Colonic mucosa (tissue), 4 donors: ENCODE results near the gene USH2A. TPM values are rescaled to one million over a fixed set of nuclear protein-coding genes. Genes with fewer than 3 reads are reported as not detected.

ENCODE experiments used
- DNase-seq: peaks from one replicate; pipeline ENCODE4 v3.0.0-alpha.2; 2020
- H3K27ac ChIP-seq: fragments of 200-600 bp; one replicate; pipeline ENCODE4 v1.8.0; 2021
- H3K27me3 ChIP-seq: fragments of 200-600 bp; one replicate; pipeline ENCODE4 v1.8.0; 2021
- H3K36me3 ChIP-seq: fragments of 200-600 bp; one replicate; pipeline ENCODE4 v1.8.0; 2021
- H3K4me1 ChIP-seq: fragments of 200-600 bp; one replicate; pipeline ENCODE4 v1.8.0; 2021; ENCODE audit warnings: mild to moderate bottlenecking
- H3K4me3 ChIP-seq: fragments of 200-600 bp; one replicate; pipeline ENCODE4 v1.8.0; 2021
- H3K9ac ChIP-seq, 2 donors: one replicate each; pipeline ENCODE4 v1.7.0; 2013; ENCODE audit warnings: control low read depth in 2 of 2, low read depth in 2 of 2, low read length in 2 of 2
- H3K9me3 ChIP-seq: fragments of 200-600 bp; one replicate; pipeline ENCODE4 v1.8.0; 2021
- intact Hi-C: fragments of 100-400 bp; cut with DNase I; formaldehyde crosslinking; loops from one replicate; pipeline ENCODE4 v1.14.1; 2022
- total RNA-seq, 2 donors: library from RNA; stranded (reverse); fragmentation: NEBNext Ultra II Directional in 1 of 2; extraction: Animal tissue kit (Norgen Biotek cat#: 25700) in 1 of 2; gene quantifications; one replicate each; pipeline ENCODE4 v1.2.1, GENCODE V29; 2021
- TF ChIP-seq, protein P1 (sequence below): fragments of 200-600 bp; IDR thresholded peaks from one replicate; pipeline ENCODE4 v1.8.0; 2022; ENCODE audit warnings: antibody characterized with exemption, mild to moderate bottlenecking
- donor health status: healthy.
- donor health status: DM: no; HTN: no; CAD: no.
- donor health status: DM: no; HTN: no; CAD: no.

USH2A gene
- total RNA-seq, 2 donors from 2014 or later = 0.02 TPM; not detected in 1

DNA sequence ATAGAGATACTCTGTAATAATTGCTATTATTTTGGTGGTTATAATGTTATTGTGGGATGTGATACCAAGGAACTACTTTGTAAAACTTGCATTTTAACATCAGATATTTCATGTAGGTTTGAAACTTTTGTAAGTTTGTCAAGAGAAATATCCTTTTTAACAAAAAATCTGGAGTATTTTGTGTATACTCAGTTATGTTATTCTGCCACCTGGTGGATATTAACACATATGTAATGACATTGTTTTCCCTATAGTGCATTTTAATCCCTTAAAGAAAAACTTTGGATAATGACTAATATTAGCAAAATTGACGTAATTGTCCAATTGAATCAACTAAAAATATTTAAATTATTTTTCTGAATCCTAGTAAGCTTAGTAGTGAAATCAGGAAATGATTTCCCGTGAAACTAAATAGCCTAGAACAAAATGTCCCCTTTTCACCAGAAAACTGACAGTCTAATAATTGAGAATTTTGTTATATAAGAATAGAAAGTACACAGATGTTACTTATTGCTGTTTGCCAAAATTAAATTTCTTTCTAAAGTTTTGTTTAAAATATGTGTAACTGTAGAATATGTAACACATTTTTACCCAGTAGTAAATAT is 816.6 kb downstream of the USH2A start:
- TF ChIP-seq, protein P1, sequence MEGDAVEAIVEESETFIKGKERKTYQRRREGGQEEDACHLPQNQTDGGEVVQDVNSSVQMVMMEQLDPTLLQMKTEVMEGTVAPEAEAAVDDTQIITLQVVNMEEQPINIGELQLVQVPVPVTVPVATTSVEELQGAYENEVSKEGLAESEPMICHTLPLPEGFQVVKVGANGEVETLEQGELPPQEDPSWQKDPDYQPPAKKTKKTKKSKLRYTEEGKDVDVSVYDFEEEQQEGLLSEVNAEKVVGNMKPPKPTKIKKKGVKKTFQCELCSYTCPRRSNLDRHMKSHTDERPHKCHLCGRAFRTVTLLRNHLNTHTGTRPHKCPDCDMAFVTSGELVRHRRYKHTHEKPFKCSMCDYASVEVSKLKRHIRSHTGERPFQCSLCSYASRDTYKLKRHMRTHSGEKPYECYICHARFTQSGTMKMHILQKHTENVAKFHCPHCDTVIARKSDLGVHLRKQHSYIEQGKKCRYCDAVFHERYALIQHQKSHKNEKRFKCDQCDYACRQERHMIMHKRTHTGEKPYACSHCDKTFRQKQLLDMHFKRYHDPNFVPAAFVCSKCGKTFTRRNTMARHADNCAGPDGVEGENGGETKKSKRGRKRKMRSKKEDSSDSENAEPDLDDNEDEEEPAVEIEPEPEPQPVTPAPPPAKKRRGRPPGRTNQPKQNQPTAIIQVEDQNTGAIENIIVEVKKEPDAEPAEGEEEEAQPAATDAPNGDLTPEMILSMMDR = peak; percentile 39
- no peak for DNase-seq
- Histone ChIP-seq H3K36me3 (no peaks in the 10 kb centered on the region), H3K27me3 (no peaks in the 10 kb centered on the region), H3K9me3 (no peaks in the 10 kb centered on the region), H3K27ac (no peak overlapping the region), H3K4me1 (no peaks in the 10 kb centered on the region), H3K9ac (no peak overlapping the region), H3K4me3 (no peak overlapping the region)
- intact Hi-C loops = no loop called here

DNA sequence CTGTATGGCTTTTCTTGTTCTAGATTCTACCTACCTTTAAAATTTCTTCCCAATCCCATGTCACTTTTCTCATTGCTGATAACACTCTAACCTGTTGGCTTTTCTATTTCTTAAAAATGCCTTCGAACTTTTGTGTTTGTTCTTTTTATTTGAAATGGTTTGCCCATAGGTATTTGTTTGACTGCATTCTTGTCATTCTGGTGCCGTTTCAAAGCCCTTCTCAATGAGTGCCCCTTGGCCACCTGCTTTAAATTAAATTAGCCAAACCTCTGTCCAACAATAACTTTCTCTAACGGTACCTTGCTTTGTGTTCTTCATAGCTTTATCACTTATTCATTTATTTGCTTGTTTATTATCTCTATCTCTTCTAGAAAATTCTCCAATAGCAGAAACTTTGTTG is 817.2 kb downstream of the USH2A start:
- TF ChIP-seq, protein P1 = no peak
- Histone ChIP-seq H3K4me3 (no peak overlapping the region), H3K4me1 (no peaks in the 10 kb centered on the region), H3K27me3 (no peaks in the 10 kb centered on the region), H3K36me3 (no peaks in the 10 kb centered on the region), H3K9me3 (no peaks in the 10 kb centered on the region), H3K27ac (no peak overlapping the region), H3K9ac (no peak overlapping the region)
- no peak for DNase-seq
- intact Hi-C loops = no loop called here

DNA sequence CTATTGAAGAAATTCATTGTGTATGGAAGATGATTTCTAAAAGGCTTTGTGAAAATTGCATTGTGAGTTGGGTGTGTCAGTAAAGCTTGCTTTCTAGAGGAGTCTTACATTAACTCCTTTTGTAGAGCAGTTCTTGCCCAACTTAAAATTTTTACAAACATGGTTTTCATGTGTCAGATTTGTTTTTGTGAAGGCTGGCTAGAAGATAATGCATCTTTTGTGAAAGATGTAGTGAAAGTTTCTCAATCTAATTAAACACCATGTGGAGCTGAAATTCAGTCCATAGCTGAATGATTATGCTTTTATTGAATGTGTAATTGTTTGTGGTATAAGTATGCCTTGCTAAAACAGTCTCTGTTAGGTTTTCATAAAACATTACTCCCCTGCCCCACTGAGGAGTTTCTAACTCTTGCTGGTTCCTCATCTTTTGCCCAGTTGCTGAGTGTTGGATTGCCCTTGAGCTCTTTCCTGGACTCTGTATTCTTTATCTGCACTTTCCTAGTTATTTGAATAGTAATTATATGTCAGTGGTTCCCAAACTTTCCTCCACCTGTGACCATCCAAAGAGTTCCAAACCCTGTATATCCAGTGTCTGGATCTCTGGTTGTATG is 818.1 kb downstream of the USH2A start:
- no peak overlapping the region for H3K9ac ChIP-seq
- H3K36me3 ChIP-seq = no peaks in the 10 kb centered on the region
- TF ChIP-seq, protein P1 = no peak
- H3K27ac ChIP-seq = no peak overlapping the region
- intact Hi-C loops = no loop called here
- no peaks in the 10 kb centered on the region for H3K27me3 ChIP-seq
- DNase-seq = no peak
- no peaks in the 10 kb centered on the region for H3K9me3 ChIP-seq
- no peak overlapping the region for H3K4me3 ChIP-seq
- H3K4me1 ChIP-seq = no peaks in the 10 kb centered on the region

DNA sequence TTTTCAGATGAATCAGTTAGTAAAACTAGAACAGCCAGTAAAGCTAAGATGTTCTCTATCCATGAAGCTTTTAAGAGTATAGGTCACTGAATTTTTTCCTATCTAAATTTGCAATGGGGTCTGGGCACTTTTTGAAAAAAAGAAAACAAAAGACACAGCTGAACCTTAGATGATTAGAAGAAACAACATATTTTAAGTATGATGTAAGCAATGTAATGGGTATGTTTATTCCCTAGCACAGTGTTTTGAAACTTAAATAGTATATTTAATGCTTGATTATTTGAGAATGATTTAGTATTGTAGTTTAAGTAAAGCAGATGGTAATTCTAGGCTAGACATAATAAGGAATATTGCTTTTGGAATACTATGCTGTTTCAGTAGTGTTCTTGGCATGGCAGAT is 819.9 kb downstream of the USH2A start:
- no peak overlapping the region for H3K27ac ChIP-seq

DNA sequence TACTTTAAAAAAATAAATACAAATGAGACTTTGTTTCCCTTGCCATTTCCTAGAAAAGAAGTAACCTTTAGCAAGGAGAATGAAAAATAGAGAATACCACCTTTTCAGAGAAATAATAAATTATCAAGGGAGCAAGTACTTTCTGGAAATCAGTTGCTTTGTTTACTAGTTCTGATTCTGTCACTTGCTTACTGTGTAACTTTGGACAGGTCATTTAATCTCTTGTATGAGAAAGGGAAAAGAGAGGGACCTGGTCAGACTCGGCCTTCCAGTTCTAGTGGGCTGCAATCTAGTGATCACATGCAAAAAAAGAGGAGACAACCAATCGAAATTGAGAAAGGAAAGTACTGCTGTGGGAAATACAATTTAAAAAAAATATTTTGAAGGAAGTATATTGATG is 822.0 kb downstream of the USH2A start:
- H3K36me3 ChIP-seq = no peaks in the 10 kb centered on the region
- H3K9ac ChIP-seq = no peak overlapping the region
- no peaks in the 10 kb centered on the region for H3K9me3 ChIP-seq
- H3K27ac ChIP-seq = no peak overlapping the region
- DNase-seq = no peak
- H3K27me3 ChIP-seq = no peaks in the 10 kb centered on the region
- H3K4me1 ChIP-seq = no peaks in the 10 kb centered on the region
- TF ChIP-seq, protein P1 = no peak
- intact Hi-C loops = no loop called here
- no peak overlapping the region for H3K4me3 ChIP-seq

More for the DNA sequence above, 819.9 kb downstream of the USH2A start:
- Histone ChIP-seq H3K4me1 (no peaks in the 10 kb centered on the region), H3K36me3 (no peaks in the 10 kb centered on the region), H3K27me3 (no peaks in the 10 kb centered on the region), H3K4me3 (no peak overlapping the region), H3K9ac (no peak overlapping the region), H3K9me3 (no peaks in the 10 kb centered on the region)
- intact Hi-C loops = no loop called here
- DNase-seq = no peak
- TF ChIP-seq, protein P1 = no peak
